Measurements from ENCODE around the gene IL4R.

Gene IL4R

GRCh38 chr16:27341971-27342370, 28.2 kb downstream of the IL4R start:
- no peak overlapping the region for H3K4me3 ChIP-seq (ENCODE audit: low read depth, low read length)
- in situ Hi-C loops (cut with HindIII; ENCODE audit: low sequenced_read_pairs) = no loop called here
- no peak for DNase-seq (ENCODE audit: low read depth, low spot score)
- no peak for TF ChIP-seq CTCF (IDR thresholded peaks at IDR 0.05; ENCODE audit: low read depth, low read length)

- in situ Hi-C loops (cut with HindIII; ENCODE audit: low sequenced_read_pairs) = no loop called here
- DNase-seq (ENCODE audit: low read depth, low spot score) = no peak
- no peak overlapping the region for H3K4me3 ChIP-seq (ENCODE audit: low read depth, low read length)
- TF ChIP-seq CTCF (IDR thresholded peaks at IDR 0.05; ENCODE audit: low read depth, low read length) = no peak
These were observed 30.9 kb downstream of the IL4R start for GRCh38 chr16:27344721-27345120.

- in situ Hi-C loops (cut with HindIII; ENCODE audit: low sequenced_read_pairs) = no loop called here
- no peak for DNase-seq (ENCODE audit: low read depth, low spot score)
- no peak for TF ChIP-seq CTCF (IDR thresholded peaks at IDR 0.05; ENCODE audit: low read depth, low read length)
These were observed 31.4 kb downstream of the IL4R start for GRCh38 chr16:27345201-27345600.

GRCh38 chr16:27346819-27347218, 33.0 kb downstream of the IL4R start:
- TF ChIP-seq CTCF (IDR thresholded peaks at IDR 0.05; ENCODE audit: low read depth, low read length) = no peak
- in situ Hi-C loops (cut with HindIII; ENCODE audit: low sequenced_read_pairs) = no loop called here
- no peak for DNase-seq (ENCODE audit: low read depth, low spot score)
- H3K4me3 ChIP-seq (ENCODE audit: low read depth, low read length) = no peak overlapping the region

More at GRCh38 chr16:27345201-27345600, 31.4 kb downstream of the IL4R start:
- H3K4me3 ChIP-seq (ENCODE audit: low read depth, low read length) = no peak overlapping the region

- in situ Hi-C loops (cut with HindIII; ENCODE audit: low sequenced_read_pairs) = no loop called here
- no peak for DNase-seq (ENCODE audit: low read depth, low spot score)
- no peak for TF ChIP-seq CTCF (IDR thresholded peaks at IDR 0.05; ENCODE audit: low read depth, low read length)
- no peak overlapping the region for H3K4me3 ChIP-seq (ENCODE audit: low read depth, low read length)
These were observed 34.3 kb downstream of the IL4R start for GRCh38 chr16:27347930-27348685.

- no peak overlapping the region for H3K4me3 ChIP-seq (ENCODE audit: low read depth, low read length)
- no peak for DNase-seq (ENCODE audit: low read depth, low spot score)
- in situ Hi-C loops (cut with HindIII; ENCODE audit: low sequenced_read_pairs) = no loop called here
- no peak for TF ChIP-seq CTCF (IDR thresholded peaks at IDR 0.05; ENCODE audit: low read depth, low read length)
These were observed 35.5 kb downstream of the IL4R start for GRCh38 chr16:27349276-27349675.
